Caco-2 (cell line): ENCODE data around the gene CAVIN1. TPM values are rescaled to one million over a fixed set of nuclear protein-coding genes. Genes with fewer than 3 reads are reported as not detected.

Experiments used
- BruUV-seq: library from RNA; stranded (reverse); fragments of 400-500 nt; replicated peaks from 2 replicates; lab custom pipeline; 2021; lab: Mats Ljungman, UMichigan
- CTCF ChIA-PET: fragments of 300-600 bp; sonication (Branson Sonifier 250); formaldehyde crosslinking; loops from one replicate; lab custom pipeline; 2022; ENCODE audit warnings: antibody characterized with exemption; lab: Charles Lee
- POLR2A ChIA-PET: fragments of 300-600 bp; sonication (Branson Sonifier 250); formaldehyde crosslinking; loops from one replicate; lab custom pipeline; 2022; ENCODE audit warnings: antibody characterized with exemption; lab: Charles Lee
- DNase-seq, 2 experiments: peaks; one replicate each; pipeline versions ENCODE4 v3.0.0 to v3.0.0-alpha.2; 2020 to 2022
- H3K27me3 ChIP-seq: replicated peaks from 2 replicates; pipeline ENCODE4 v1.6.0; 2011; ENCODE audit warnings: low read length; ENCODE audit not compliant: control insufficient read depth, insufficient read depth
- H3K36me3 ChIP-seq: 2 replicates; pipeline ENCODE4 v1.5.1; 2011; ENCODE audit warnings: low read length; ENCODE audit not compliant: control insufficient read depth, insufficient read depth
- H3K4me1 ChIP-seq: fragments of 250-450 bp; sonication (Bioruptor Pico); 2 replicates; pipeline ENCODE4 v1.5.1; 2020; ENCODE audit warnings: mild to moderate bottlenecking
- H3K4me3 ChIP-seq: 2 replicates; pipeline ENCODE4 v1.5.1; 2011; ENCODE audit warnings: low read depth, mild to moderate bottlenecking, control low read depth, low read length
- H3K9me3 ChIP-seq: fragments of 250-450 bp; sonication (Bioruptor Pico); 2 replicates; pipeline ENCODE4 v1.5.1; 2020; ENCODE audit warnings: mild to moderate bottlenecking, moderate library complexity
- H3K27ac Mint-ChIP-seq: one replicate; pipeline ENCODE4 v1.8.0; 2022; ENCODE audit warnings: mixed read lengths; ENCODE audit not compliant: unreplicated experiment
- H3K27me3 Mint-ChIP-seq: one replicate; pipeline ENCODE4 v1.8.0; 2022; ENCODE audit warnings: mixed read lengths; ENCODE audit not compliant: insufficient read depth, unreplicated experiment
- H3K36me3 Mint-ChIP-seq: one replicate; pipeline ENCODE4 v1.8.0; 2022; ENCODE audit warnings: mild to moderate bottlenecking, mixed read lengths; ENCODE audit not compliant: insufficient read depth, unreplicated experiment
- H3K4me1 Mint-ChIP-seq: one replicate; pipeline ENCODE4 v1.8.0; 2022; ENCODE audit warnings: low read depth, mixed read lengths; ENCODE audit not compliant: unreplicated experiment
- H3K4me3 Mint-ChIP-seq: one replicate; pipeline ENCODE4 v1.8.0; 2022; ENCODE audit warnings: mild to moderate bottlenecking, moderate library complexity, mixed read lengths; ENCODE audit not compliant: unreplicated experiment
- H3K9me3 Mint-ChIP-seq: one replicate; pipeline ENCODE4 v1.8.0; 2022; ENCODE audit warnings: mixed read lengths; ENCODE audit not compliant: unreplicated experiment
- intact Hi-C: fragments of 100-400 bp; cut with micrococcal nuclease; formaldehyde crosslinking; loops from one replicate; pipeline ENCODE4 v1.10.0; 2022; ENCODE audit not compliant: unreplicated experiment
- total RNA-seq: library from RNA; stranded (reverse); gene quantifications from 2 replicates; pipeline ENCODE4 v1.2.3, GENCODE V29; 2022
- TF ChIP-seq, protein P1 (sequence below), 2 experiments: fragments of 200-600 bp in 1 of 2; IDR thresholded peaks; 1 replicate in 1 of 2; 2 replicates in 1 of 2; pipeline versions ENCODE4 v1.5.1 to v1.8.0; 2011 to 2022; ENCODE audit warnings: antibody characterized with exemption in 1 of 2, control low read depth in 1 of 2, inconsistent platforms in 1 of 2, low read depth in 1 of 2, low read length in 1 of 2, mild to moderate bottlenecking in 1 of 2, moderate library complexity in 1 of 2; ENCODE audit not compliant: insufficient read depth in 1 of 2, severe bottlenecking in 1 of 2, unreplicated experiment in 1 of 2

CAVIN1 gene
- total RNA-seq, 1 experiment from 2014 or later = 173 TPM

DNA sequence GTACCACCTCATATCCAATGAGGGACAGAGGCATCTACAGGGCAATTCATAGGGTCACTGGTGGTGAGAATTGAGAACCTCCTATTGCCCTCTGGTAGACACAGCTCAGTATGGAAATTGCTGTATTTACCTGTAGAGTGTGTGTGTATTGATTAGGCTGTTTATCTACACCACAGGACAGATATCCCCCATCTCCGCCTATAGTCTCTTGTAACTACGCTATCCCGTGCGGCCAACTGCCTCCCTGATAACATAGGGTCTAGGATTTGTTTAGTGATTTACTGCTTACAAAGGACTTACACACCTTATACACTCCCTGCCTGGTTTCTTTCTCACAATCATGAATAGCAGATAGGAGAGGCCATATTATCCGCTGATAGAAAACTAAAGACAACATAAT, 33.2 kb downstream of the CAVIN1 start:
- ChIA-PET POLR2A (interaction anchor here (1.3 to 2.2 kb wide), 2 partner anchors 33 to 78 kb away, joined by 3 to 53 read pairs; partner anchors contain the start of gene CAVIN1), CTCF (no interaction called here)
- no peak for DNase-seq
- TF ChIP-seq, protein P1, sequence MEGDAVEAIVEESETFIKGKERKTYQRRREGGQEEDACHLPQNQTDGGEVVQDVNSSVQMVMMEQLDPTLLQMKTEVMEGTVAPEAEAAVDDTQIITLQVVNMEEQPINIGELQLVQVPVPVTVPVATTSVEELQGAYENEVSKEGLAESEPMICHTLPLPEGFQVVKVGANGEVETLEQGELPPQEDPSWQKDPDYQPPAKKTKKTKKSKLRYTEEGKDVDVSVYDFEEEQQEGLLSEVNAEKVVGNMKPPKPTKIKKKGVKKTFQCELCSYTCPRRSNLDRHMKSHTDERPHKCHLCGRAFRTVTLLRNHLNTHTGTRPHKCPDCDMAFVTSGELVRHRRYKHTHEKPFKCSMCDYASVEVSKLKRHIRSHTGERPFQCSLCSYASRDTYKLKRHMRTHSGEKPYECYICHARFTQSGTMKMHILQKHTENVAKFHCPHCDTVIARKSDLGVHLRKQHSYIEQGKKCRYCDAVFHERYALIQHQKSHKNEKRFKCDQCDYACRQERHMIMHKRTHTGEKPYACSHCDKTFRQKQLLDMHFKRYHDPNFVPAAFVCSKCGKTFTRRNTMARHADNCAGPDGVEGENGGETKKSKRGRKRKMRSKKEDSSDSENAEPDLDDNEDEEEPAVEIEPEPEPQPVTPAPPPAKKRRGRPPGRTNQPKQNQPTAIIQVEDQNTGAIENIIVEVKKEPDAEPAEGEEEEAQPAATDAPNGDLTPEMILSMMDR (IDR thresholded peaks at IDR 0.05; ENCODE audit: insufficient read depth in 1 of 2, low read depth in 1 of 2, low read length in 1 of 2, severe bottlenecking in 1 of 2, unreplicated experiment in 1 of 2) = no peak
- Histone ChIP-seq H3K4me3 (no peak overlapping the region), H3K9me3 (no peaks in the 10 kb centered on the region), H3K36me3 (no peaks in the 10 kb centered on the region), H3K4me1 (peaks cover 15% of the 10 kb centered on the region), H3K27me3 (no peaks in the 10 kb centered on the region)
- Mint-ChIP-seq H3K4me1 (peaks cover 24% of the 10 kb centered on the region), H3K27me3 (no peaks in the 10 kb centered on the region), H3K9me3 (no peaks in the 10 kb centered on the region), H3K27ac (peak overlapping the region; percentile 91), H3K36me3 (peaks cover 14% of the 10 kb centered on the region), H3K4me3 (peak overlapping the region; percentile 98)
- intact Hi-C loops = no loop called here
- BruUV-seq = no TSS peak

DNA sequence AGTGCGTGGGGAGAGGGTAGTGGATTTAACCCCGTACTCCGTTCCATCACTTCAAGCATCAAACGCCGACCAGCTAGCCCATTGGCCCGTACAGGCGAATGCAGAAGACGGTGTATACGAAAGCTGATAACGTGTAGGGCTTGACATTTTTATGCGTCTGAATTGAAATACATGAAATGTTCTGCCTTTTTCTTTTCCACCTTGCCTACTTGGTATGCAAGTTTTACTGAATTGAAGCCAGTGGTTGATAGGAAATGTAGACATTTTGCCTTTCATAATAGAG, 34.0 kb downstream of the CAVIN1 start:
- POLR2A ChIA-PET = interaction anchor here (0.6 to 2.2 kb wide), 14 partner anchors 9 to 289 kb away, joined by 3 to 53 read pairs (median 6); partner anchors contain the start of genes CAVIN1, NAGLU, RETREG3 and TUBG1
- CTCF ChIA-PET = interaction anchor here (0.6 to 1.7 kb wide), 12 partner anchors 10 to 258 kb away, joined by 3 to 13 read pairs (median 6); partner anchors contain the start of gene CAVIN1

DNA sequence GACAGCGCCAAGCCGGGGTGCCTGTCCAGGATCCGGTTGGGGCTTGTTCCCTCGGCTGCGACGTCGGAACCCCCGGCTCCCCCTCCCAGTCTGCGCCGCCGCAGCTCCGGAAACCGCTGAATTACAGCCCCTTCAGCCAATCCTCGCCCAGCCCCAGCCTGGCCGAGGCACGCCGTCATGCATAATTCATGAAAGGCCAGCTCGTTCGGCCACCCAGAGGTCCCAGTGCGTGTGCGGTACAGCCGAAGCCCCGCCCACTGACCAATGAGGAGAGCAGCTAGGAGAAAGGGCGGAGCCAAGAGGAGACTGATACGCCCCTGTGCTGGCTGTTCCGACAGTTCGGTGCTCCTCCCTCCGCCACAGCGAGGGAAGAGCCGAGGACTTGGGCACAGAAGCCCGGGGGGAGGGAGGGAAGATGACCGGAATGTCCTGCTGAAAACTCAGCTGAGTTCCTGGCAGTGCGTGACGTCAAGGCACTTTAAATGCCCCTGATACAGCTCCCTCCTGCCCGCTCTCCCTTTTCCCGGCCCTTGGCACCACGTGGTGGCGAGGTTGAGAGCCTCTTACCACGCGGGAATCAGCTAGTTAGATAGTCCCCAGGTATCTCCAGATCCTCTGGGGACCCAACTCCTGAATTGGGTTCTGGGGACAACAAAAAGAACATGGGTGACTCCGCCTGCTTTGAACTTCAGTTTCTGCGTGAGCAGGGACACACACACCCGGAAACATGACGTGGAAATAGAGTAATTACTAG, 34.5 kb downstream of the CAVIN1 start, which contains the start of gene STAT3:
STAT3 (minus strand) TSS at position 62 of the 754 bp plus-strand sequence. CDS start 39,926 bp downstream, outside the sequence.
- Mint-ChIP-seq H3K9me3 (no peaks in the 10 kb centered on the region), H3K27me3 (no peaks in the 10 kb centered on the region), H3K36me3 (peaks cover 16% of the 10 kb centered on the region), H3K27ac (peak within 1 kb of the TSS; percentile 91), H3K4me1 (peaks cover 24% of the 10 kb centered on the region), H3K4me3 (peak within 1 kb of the TSS; percentile 98)
- CTCF ChIA-PET = interaction anchor here (0.6 to 1.7 kb wide), 15 partner anchors 10 to 258 kb away, joined by 3 to 13 read pairs (median 6); partner anchors contain the start of genes CAVIN1 and PSMC3IP
- intact Hi-C loops = loop anchor here (1.0 kb wide), 2 partner anchors 35 to 66 kb away; partner anchors contain the start of gene CAVIN1
- POLR2A ChIA-PET = interaction anchor here (0.5 to 2.2 kb wide), 22 partner anchors 10 to 1741 kb away, joined by 3 to 53 read pairs (median 5); partner anchors contain the start of genes CAVIN1, NAGLU, RETREG3 and SMARCE1
- Histone ChIP-seq H3K27me3 (no peaks in the 10 kb centered on the region), H3K36me3 (no peaks in the 10 kb centered on the region), H3K4me3 (peak within 1 kb of the TSS; percentile 98), H3K4me1 (peaks cover 15% of the 10 kb centered on the region), H3K9me3 (no peaks in the 10 kb centered on the region)
- BruUV-seq = no TSS peak
- TF ChIP-seq, protein P1 (IDR thresholded peaks at IDR 0.05; ENCODE audit: insufficient read depth in 1 of 2, low read depth in 1 of 2, low read length in 1 of 2, severe bottlenecking in 1 of 2, unreplicated experiment in 1 of 2) = no peak
- peak; percentile 100 for DNase-seq

More for the DNA sequence above, 34.0 kb downstream of the CAVIN1 start:
- H3K27ac Mint-ChIP-seq = peak overlapping the region; percentile 91
- H3K9me3 Mint-ChIP-seq = no peaks in the 10 kb centered on the region
- peaks cover 15% of the 10 kb centered on the region for H3K4me1 ChIP-seq
- H3K4me3 ChIP-seq = peak overlapping the region; percentile 57
- H3K9me3 ChIP-seq = no peaks in the 10 kb centered on the region
- BruUV-seq = TSS peak; percentile 95
- DNase-seq = no peak
- H3K36me3 Mint-ChIP-seq = peaks cover 14% of the 10 kb centered on the region
- no peaks in the 10 kb centered on the region for H3K36me3 ChIP-seq
- H3K4me1 Mint-ChIP-seq = peaks cover 24% of the 10 kb centered on the region
- H3K4me3 Mint-ChIP-seq = peak overlapping the region; percentile 98
- intact Hi-C loops = no loop called here
- H3K27me3 ChIP-seq = no peaks in the 10 kb centered on the region
- H3K27me3 Mint-ChIP-seq = no peaks in the 10 kb centered on the region
- TF ChIP-seq, protein P1 (IDR thresholded peaks at IDR 0.05; ENCODE audit: insufficient read depth in 1 of 2, low read depth in 1 of 2, low read length in 1 of 2, severe bottlenecking in 1 of 2, unreplicated experiment in 1 of 2) = no peak
